ENCODE data around the gene ALG8.

- no peak for TF ChIP-seq POLR2AphosphoS5 (IDR thresholded peaks at IDR 0.05)
- TF ChIP-seq, protein P1, sequence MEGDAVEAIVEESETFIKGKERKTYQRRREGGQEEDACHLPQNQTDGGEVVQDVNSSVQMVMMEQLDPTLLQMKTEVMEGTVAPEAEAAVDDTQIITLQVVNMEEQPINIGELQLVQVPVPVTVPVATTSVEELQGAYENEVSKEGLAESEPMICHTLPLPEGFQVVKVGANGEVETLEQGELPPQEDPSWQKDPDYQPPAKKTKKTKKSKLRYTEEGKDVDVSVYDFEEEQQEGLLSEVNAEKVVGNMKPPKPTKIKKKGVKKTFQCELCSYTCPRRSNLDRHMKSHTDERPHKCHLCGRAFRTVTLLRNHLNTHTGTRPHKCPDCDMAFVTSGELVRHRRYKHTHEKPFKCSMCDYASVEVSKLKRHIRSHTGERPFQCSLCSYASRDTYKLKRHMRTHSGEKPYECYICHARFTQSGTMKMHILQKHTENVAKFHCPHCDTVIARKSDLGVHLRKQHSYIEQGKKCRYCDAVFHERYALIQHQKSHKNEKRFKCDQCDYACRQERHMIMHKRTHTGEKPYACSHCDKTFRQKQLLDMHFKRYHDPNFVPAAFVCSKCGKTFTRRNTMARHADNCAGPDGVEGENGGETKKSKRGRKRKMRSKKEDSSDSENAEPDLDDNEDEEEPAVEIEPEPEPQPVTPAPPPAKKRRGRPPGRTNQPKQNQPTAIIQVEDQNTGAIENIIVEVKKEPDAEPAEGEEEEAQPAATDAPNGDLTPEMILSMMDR (IDR thresholded peaks at IDR 0.05): no peak
- no peak for TF ChIP-seq POLR2A (IDR thresholded peaks at IDR 0.05)
- TF ChIP-seq EP300 (IDR thresholded peaks at IDR 0.05): no peak
These were observed 7.0 kb downstream of the ALG8 start for GRCh38 chr11:78132475-78132874.

All from suprapubic skin (tissue), 4 donors.